GM18519 (cell line): ENCODE data around the gene NME9.

Source experiments
- ATAC-seq: cut with Tn5 transposase; IDR thresholded peaks from one replicate; pipeline ENCODE4 v1.9.1; 2021; ENCODE audit warnings: mild to moderate bottlenecking, moderate library complexity; ENCODE audit not compliant: unreplicated experiment, low FRiP score

Gene NME9

GRCh38 chr3:138363322-138363721 lies 33.7 kb upstream of the NME9 start:
- no peak for ATAC-seq

DNA sequence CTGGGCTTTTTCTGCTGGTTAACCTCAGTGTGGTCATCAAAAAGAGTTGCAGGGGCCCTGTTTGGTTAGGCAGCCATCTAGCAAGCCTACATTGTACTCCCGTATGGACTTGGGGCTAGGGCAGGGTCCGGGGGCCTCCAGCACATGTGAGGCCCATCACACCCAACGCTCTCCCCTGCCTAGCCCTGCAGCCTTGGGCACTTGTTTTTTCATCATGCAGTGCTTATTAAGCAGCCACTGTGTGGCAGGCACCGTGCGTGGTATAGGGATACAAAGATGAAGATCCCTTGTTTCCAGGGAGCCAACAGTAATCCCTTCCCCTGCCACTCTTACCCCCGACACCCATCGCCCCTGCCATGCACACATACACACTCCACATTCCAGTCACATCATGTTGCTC lies 32.9 kb upstream of the NME9 start:
- no peak for ATAC-seq

- no peak for ATAC-seq
These were observed 31.9 kb upstream of the NME9 start for GRCh38 chr3:138361561-138361971.

DNA sequence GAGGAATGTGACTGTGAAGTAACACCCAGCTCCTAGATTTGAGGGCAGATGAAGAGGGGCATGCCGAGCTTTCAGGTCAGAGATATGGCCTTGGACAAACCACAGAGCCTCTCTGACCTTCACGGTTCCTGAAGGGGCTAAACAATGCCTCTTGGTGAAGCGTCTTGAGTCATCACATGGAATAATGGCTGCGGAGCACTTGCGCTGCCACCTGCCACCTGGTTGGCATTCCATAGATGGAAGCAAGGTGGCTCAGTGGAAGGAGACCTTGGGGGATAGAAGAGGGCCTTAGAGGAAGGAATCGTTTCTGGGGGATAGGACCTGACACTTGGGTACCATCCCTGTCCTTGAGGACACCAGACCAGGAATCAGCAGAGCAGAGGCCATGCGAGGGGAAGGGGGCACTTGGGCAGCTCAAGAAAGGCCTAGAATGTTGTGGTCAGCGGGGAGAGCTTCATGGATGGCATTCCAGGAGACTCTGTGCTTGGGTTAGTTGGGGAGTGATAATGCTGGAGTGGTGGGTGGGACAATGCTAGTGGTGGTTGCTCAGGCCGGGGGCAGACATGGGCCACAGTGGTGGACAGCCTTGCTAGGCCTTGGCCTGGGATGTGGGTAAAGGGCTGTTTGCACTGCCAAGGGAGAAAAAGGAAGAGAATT lies 31.3 kb upstream of the NME9 start:
- ATAC-seq, result no peak

- no peak for ATAC-seq
These were observed 30.5 kb upstream of the NME9 start for GRCh38 chr3:138359919-138360868.

DNA sequence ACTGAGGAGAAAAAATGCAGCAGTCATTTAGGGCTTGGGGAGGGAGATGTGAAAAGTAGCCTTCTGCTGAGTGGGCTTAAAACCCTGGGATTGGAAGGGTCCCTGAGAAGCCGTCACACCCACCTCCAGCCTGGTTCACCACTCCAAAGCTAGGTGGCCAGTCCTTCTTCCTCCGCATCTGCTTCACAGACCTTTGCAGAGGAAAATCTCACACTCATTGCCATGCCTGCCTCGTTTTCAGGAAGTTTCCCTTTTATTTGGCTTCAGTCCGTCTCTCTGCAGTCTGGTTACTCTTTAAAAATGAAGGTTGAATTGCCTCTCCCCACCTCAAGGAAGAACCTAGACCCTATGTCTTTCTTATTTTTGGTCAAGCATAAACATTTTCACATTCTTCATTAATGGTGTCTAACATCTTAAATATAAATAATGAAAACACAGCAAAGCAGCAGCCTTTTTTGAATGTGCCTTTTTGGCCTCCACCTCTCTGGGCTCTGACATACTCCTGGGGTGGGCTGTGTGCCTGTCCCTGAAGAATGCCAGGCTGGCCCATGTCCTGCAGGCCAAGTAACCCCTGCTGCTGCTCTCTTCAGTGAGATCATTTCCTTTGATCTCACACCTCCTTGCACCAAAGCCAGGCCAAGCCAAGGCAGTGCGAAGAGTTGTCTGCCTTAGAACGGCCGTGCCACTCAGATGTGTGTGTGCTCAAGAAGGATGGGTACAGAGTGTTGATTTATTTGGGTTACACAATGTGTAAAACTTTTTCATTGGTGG lies 29.7 kb upstream of the NME9 start:
- ATAC-seq, result no peak

- ATAC-seq, result no peak
These were observed 27.2 kb upstream of the NME9 start for GRCh38 chr3:138356730-138357405.

GRCh38 chr3:138355071-138355470 lies 25.4 kb upstream of the NME9 start:
- no peak for ATAC-seq

- no peak for ATAC-seq
These were observed 24.7 kb upstream of the NME9 start for GRCh38 chr3:138354376-138354775.

DNA sequence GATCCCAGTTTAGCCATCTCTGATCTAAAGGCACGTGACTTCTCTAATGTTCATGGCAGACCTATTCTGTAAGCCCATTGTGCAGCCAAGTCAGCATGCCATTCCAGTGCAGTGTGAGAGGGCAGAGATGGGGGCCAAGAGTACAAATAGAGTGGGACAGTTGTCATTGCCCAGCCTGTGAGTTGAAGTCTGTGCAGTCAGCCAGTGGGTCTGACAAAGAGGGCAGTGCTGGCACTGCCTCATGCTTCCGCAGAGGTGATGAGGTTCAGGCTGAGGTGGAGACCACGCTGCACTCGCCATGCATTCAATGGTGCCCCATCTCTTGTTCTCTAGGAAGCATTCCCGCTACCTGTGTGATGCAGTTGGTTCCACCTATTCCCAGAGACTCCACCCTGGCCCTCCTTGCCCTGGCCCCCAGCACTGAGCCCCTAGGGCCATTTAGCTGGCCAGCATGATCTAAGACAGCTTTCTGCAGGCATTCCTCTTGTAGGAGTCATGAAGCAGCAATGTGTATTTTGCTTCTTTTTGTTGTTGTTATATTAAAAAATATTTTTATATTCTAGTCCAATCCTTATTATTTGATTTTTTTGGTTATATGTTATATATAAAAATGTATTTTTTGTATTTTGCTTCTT lies 22.4 kb upstream of the NME9 start:
- ATAC-seq, result no peak

DNA sequence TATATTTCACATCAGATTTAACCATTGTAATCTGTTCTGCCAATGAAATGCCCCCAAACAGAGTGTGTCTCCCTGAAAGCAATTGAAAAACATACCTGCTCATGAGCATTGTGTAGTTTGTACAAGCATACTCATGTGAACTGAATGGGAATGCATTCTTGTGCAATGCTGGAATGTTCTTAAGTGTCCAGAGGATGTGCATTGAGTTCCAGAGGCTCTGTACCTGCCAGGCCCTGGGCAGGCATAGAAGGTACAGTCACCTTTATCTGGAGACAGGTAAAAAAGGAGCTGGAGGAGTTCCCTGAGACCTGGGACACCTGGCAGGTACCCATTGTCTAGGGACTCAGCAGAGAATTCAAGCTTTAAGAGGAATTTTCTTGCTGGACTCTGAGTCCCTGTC lies 21.5 kb upstream of the NME9 start:
- ATAC-seq, result no peak

- ATAC-seq, result no peak
These were observed 20.4 kb upstream of the NME9 start for GRCh38 chr3:138349926-138350665.

GRCh38 chr3:138348754-138349739 lies 19.4 kb upstream of the NME9 start:
- ATAC-seq, result no peak

GRCh38 chr3:138347960-138348753 lies 18.5 kb upstream of the NME9 start, which contains the start of gene MRAS:
TSS of gene MRAS (plus strand) at chr3:138348579. CDS start at chr3:138372884, 24,305 bp downstream.
- no peak for ATAC-seq

GRCh38 chr3:138344754-138345153 lies 15.1 kb upstream of the NME9 start:
- no peak for ATAC-seq

DNA sequence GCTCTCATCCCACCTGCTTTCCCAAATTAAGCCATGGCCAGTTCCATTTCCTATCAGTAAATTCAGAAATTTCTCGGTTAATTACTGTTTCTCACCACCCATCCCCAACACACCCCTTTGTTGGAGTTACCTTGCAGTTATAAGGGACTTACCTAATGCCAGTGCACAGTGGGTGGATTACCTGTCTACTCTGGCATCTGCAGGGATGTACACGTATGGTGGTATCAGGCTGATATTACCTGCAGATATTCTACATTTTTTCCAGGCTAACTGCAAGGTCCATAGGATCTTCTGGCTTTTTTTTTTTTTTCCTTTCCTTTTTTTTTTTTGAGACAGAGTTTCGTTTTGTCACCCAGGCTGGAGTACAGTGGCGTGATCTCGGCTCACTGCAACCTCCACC lies 10.9 kb upstream of the NME9 start:
- no peak for ATAC-seq

GRCh38 chr3:138338811-138339210 lies 9.2 kb upstream of the NME9 start:
- no peak for ATAC-seq
